Measurements from ENCODE around the gene PRMT3.
"Not testable (repeated sequence)": the region's sequence is repeated elsewhere in the genome, so short reads cannot be mapped to it uniquely, and the experiment has no call there.

Gene PRMT3

DNA sequence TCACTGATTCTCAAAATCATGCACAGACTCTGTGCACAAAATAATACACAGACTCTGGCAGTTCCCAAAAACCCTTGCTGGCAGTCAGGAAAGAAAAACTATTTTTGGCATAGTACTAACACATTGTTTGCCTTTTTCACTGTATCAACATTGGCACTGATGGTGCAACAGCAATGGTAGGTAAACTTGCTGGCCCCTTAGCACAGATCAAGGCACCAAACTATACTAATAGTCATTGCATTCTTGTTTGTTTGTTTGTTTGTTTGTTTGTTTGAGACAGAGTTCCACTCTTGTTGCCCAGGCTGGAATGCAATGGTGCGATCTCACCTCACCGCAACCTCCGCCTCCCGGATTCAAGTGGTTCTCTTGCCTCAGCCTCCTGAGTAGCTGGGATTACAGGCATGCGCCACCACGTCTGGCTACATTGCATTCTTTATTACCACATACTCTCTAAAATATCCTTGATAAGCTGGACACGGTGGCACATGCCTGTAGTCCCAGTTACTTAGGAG, 130.9 kb downstream of the PRMT3 start:
- DNase-seq (ENCODE audit: low read depth), result no peak

DNA sequence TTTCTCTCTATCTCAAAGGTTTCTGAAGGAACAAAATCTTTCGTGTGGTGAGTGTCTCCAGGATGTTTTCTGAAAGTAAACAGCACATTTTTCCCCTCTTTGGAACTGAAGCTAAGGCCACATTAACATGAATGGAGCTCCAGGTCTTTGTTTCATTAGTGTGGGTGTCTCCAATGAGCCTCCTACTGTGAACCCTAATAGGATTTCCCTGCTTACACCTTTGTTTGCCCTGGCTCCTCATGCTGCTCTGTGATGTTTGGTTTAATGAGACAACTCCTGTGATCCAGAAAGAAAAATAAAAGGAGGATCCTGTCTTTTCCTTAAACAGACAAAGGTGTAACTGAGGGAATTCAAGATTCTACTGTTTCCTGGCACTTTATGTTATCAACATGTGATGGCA, 135.0 kb downstream of the PRMT3 start:
- DNase-seq (ENCODE audit: low read depth), result no peak

DNA sequence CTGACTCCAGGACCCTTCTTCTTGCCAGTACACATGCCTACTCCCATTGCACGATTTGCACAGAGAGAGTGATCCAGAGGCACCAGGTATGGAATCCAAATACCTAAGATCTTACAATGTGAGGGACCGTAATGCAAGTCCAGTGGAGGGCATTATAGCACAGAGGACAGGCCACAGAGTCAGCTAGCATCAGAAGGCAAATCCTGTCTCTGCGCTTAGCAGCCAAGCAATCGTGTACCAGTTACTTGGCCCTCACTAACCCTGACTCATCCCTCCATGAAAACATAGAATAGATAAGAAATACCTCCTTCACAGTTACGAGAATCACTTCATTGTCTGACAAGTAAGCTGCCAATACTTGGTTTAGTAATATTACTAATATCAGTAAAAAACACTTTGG, 142.2 kb downstream of the PRMT3 start:
- no peak for DNase-seq (ENCODE audit: low read depth)

DNA sequence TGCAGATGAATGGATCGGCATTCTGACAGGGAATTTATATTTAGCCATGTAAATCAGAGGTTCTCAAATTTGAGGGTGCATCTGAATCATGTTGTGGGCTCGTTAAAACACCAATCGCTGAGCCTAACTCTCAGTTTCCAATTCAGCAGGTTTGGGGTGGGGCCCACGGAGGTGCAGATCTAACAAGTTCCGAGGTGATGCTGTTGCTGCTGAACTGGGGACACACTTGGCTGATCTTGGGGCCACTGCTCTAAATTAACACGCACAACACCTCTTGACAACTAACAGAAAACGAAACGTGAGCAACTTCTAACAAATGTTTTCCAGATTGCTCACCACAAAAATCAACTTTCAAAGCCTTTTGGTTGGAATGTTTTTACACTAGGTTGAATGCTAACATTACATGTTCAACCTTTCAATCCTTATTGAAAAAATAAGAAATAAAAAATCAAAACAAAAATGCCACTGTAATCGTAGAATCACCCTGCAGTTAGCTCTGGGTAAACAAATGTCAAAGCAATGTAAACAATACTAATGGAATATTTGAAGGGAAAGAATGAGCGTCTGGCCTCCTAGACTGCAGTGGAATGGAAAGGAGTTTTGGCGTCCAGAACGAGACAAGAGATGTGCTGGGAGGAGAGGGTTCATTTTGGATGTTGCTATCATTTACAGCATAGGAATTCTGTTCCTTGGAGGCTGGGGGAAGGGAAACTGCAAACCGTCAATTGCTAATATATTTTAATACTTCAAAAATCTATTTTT, 143.6 kb downstream of the PRMT3 start:
- no peak for DNase-seq (ENCODE audit: low read depth)

DNA sequence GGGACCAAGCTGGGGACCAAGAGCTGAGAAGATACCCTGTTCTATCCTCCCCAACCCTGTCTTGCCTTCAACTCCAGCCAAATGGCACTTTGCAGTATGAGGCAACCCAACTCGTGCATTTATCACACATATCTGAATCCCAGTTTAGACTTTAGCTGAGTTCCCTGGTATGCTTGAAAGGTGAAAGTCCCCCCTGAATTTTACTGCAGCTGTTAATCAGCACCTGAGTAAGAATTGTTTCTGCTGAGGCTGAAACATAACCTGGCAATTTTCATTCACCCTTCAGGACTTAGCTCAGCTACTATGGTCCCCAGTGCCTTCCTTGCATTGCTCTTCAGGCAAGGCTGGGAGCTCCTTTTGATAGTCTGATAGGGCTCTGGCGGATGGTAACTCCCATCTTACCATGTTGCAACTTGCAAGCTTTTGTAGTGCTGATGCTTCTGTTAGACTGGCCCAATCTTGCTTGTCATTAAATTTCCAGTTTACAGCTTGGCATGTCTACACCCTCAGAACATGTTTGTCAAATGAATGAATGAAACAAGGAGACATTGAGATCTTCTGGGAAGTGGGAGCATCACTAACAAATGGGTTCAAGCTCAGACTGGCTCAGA, 147.9 kb downstream of the PRMT3 start:
- DNase-seq (ENCODE audit: low read depth), result no peak

DNA sequence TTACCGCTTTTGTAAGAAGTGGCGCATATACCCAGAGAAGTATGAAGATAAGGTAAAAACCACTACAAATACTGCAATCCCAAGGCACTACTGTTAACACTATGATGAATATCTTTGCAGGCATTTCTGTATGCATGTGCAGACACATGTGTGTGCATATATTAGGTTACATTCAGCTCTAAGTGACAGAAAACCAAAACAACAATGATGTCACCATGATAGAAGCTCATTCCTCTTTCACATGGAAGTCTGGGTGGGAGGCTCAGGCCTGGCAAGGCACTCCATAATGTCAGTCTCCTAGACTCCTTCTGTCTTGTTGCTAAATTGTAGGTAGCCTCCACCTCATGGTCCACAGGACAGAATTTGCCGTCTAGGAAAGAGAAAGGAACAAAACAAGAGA, 148.8 kb downstream of the PRMT3 start:
- no peak for DNase-seq (ENCODE audit: low read depth)

DNA sequence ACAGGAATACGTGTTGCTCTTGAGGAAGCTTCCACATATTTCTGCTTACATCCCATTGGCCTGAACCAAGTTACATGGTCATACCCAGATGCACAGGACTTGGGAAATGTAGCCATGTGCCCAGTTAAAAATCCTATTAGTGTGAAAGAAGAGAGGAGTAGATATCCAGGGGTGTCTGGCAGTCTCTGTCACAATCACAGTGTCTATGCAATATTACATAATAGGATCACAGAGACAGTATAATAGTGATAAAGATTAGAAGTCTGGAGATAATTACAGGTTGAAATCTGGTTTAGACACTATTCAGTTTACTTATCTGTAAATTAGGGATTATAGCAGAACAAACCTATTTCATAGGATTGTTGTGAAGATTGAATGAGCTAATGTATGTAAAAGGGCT, 149.3 kb downstream of the PRMT3 start:
- no peak for DNase-seq (ENCODE audit: low read depth)

DNA sequence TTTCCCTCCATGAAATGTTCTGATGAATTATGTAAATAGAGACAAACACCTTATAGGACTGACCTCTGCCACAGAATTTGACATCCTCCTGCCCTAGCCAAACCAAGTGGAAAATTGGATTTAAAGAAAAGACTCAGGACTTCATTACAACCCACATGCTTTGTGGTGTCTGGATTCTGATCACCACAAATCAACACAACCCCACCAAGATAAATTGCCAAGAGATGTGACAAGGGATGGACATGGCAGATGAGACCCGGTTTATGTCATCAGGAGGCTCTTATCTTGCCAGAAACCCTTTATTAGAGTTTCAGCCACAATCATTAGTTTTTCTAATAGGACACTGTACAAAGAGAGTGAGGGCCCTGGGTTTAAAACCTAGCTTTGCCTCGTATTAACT, 154.0 kb downstream of the PRMT3 start:
- no peak for DNase-seq (ENCODE audit: low read depth)

DNA sequence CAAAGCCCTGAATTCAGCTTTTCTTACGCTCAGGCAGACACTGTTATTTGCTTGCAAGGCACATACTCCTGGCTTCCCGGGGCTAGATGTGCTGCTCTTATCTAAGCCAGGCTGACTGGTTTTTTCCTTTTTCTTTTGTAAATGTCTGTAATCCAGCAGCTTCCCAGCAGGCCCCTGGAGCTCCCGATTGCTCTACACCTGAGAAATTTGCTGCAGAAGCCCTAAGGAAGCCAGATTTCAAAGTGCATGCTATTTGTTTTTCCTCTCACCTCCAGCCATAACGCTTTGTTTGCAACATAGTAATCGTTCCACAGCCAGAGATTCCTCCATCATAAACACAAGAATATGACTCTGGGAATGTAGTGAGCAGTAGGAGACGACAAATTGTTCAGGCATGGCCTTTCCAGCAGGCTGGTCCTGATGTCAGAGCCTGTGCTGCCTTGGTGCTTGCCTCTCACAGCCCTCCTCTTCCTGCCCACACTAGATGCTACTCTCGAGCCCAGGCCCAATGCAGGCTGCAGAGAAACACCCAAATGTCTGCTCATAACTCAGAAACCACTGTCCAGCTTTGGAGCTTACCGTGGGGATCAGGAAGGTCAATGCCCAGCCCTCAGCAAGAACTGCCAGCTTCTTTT, 157.2 kb downstream of the PRMT3 start:
- DNase-seq (ENCODE audit: low read depth), result no peak

DNA sequence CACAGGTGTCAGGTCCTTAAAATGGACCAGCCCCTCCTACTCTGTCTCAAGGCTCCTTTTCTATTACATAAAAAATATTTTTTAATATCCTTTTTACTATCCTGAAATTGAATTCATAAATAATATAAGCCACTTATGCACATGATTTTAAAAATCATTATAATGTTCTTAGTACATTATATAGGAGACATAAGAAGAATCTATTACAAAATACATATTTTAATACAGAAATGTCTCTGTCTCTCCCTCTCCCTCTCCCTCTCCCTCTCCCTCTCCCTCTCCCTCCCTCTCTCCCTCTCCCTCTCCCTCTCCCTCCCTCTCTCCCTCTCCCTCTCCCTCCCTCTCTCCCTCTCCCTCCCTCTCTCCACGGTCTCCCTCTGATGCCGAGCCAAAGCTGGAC, 159.9 kb downstream of the PRMT3 start:
- DNase-seq (ENCODE audit: low read depth), result no peak

DNA sequence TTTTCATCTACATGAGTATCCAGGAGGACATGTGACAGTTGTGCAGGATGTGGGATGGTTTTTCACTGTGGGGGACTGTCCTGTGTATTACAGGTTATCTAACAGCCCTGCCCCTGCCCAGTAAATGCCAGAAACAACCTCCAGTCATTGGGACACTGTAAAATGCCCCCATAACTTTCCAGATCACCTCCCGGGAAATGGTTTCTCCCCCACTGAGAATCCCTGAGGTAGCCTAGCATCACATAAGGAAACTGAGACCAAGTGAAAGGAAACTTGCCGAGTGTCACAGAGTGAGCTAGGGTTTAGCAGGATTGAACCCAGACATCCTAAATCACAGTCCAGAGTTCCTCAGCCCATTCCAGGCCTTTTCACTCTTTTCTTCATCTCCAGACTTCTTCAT, 163.6 kb downstream of the PRMT3 start:
- no peak for DNase-seq (ENCODE audit: low read depth)

DNA sequence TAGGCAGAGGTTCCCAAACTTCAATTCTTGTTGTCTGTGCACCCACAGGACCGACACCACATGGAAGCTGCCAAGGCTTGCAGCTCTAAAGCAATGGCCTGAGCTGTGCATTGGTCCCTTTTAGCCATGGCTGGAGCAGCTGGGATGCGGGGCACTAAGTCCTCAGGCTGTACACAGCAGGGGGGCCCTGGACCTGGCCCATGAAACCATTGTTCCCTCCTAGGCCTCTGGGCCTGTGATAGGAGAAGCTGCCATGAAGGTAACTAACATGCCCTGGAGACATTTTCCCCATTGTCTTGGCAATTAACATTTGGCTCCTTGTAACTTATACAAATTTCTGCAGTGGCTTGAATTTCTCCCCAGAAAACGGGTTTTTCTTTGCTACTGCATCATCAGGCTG, 168.3 kb downstream of the PRMT3 start:
- DNase-seq (ENCODE audit: low read depth), result no peak

DNA sequence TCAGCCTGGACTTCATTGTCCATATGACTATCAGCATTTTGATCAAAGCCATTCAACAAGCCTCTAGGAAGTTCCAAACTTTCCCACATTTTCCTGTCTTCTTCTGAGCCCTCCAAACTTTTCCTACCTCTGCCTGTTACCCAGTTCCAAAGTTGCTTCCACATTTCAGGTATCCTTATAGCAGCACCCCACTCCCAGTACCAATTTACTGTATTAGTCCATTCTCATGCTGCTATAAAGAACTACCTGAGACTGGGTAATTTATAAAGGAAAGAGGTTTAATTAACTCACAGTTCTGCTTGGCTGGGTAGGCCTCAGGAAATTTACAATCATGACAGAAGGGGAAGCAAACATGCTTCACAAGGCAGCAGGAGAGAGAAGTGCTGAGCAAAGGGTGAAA, 168.9 kb downstream of the PRMT3 start:
- DNase-seq (ENCODE audit: low read depth), result not testable (repeated sequence)

DNA sequence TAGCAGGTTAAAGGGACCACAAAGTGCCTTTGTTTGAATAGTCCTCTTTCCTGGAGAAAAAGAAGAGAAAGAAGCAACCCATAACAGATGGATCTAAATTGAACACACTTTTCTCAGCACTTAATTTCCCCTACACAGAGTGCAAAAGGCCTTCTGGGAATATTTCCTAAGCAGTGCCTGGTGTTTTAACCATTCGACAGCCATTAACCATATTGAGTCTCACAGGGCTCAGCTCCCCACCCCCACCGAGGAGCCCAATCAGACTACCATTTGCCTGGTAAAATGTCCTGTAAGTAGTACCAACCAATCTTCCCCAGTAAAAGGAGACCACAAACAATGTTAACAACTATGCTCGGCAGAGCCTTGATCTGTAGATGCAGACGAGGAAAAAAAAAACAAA, 171.2 kb downstream of the PRMT3 start:
- no peak for DNase-seq (ENCODE audit: low read depth)
